HG02885 (cell line): ENCODE data around the gene PRM2.
"Not testable (repeated sequence)": the region's sequence is repeated elsewhere in the genome, so short reads cannot be mapped to it uniquely, and the experiment has no call there.

Source experiments
- ATAC-seq: cut with Tn5 transposase; IDR thresholded peaks from one replicate; pipeline ENCODE4 v1.9.1; 2021; ENCODE audit warnings: mild to moderate bottlenecking; ENCODE audit not compliant: unreplicated experiment, poor library complexity

The PRM2 gene

GRCh38 chr16:11291091-11291703 lies 14.9 kb upstream of the PRM2 start:
- ATAC-seq: no peak

DNA sequence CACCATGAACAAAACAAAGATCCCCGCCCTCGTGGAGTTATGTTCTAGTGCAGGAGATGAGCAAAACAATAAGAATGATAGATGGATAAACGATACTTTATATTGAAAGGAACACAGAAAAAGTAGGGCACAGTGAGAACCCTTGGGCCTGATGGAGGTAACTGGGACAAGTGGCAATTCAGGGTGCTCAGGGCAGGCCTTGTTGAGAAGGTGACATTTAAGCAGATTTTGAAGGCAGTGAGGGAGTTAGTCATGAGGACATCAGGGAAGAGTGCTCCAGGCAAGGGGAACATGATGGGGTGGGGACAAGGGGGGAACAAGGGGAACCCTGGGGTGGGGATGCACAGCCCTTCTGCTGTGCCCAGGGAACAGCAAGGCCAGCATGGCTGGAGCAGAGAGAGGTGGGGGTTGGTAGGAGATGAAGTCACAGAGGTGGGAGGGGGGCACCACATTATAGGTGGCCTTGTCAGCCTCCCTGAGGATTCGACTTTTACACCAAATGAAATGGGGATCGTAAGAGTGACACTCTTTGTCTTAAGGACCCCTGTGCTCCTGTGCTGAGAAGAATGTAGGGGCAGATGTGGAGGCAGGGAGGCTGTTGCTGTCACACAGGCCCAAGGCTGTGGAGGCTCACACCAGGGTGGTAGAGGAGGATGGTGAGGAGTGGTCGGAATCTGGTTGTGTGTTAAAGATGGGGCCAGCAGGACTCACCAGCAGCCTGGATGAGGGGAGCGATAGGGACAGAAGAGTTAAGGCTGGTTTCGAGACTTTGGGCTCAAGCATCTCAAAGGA lies 14.0 kb upstream of the PRM2 start:
- no peak for ATAC-seq

GRCh38 chr16:11289696-11290095 lies 13.4 kb upstream of the PRM2 start:
- ATAC-seq: not testable (repeated sequence)

DNA sequence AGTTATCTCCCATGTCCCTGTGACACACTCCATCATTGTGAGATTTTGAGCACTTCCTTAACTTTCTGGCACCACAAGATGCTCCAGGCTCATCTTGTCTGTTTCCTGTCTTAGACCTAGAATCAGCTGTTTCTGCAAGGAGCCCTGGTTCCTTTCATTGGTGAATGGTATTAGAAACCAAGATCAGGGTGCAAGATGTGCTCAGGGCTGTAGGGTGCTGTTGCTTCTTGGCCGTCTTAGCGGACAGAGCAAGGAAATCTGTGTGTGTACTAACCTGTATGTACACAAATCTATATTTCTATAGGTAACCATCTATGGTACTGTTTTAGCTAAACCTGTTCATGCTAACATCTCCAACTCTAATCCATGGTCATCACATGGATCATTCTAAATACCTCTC lies 12.9 kb upstream of the PRM2 start:
- ATAC-seq: no peak

DNA sequence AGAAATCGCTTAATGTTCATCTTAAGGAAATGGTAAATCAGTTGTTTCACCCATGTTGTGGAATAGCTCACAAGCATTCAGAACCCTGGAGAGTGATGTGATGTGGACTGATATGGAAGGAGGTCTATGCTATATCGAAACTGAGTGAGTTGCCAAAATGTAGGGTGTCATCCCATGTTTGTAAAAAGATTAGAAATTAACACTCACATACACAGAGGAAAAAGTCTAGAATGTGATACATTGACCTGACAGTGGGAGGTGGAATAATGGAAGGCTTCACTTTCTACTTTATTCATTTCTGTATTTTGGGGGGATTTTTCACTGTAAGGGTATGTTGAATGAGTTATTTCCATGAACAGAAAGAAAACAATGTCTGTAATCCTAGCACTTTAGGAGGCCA lies 9.6 kb upstream of the PRM2 start:
- no peak for ATAC-seq

- no peak for ATAC-seq
Observed at GRCh38 chr16:11283820-11284248, 7.6 kb upstream of the PRM2 start.

GRCh38 chr16:11280616-11281522 lies 4.6 kb upstream of the PRM2 start, which contains the start of gene PRM1:
Gene PRM1, minus strand, starts transcription at chr16:11281330. Its CDS starts 92 bp downstream, at chr16:11281238.
- no peak for ATAC-seq

DNA sequence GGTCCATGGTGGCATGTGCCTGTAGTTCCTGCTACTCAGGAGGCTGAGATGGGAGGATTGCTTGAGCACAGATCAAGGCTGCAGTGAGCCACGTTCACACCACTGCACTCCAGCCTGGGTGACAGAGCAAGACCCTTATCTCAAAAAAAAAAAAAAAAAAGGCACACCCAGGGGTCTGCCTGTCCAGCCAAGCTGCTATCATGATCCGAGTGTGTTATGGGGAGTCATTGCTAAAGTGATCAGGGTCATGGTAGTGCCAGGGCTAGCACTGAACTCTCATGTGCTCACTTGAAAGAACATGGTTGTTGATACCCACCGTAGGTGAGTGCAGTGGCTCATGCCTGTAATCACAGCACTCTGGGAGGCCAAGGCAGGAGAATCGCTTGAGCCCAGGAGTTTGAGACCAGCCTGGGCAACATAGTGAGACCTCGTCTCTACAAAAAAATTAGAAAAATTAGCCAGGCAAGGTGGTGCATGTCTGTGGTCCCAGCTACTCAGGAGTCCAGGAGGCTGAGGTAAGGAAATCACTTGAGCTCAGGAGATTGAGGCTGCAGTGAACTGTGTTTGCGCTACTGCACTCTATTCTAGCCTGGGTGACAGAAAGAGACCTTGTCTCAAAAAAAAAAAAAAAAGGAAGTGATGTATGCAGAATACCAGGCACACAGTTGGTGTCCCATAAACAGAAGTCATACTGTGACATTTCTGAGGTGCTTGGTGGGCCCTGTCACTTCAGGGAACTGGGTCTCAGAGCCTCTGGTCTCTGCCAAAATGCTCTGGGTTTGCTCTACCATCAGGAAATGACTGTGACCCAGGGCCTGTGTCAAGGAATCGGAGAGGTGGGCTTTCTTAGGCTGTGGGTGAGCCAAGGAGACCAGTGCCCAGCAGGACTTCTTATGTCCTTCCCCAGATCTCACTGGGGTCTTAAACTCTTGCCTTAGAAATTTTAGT lies 2.7 kb upstream of the PRM2 start:
- ATAC-seq: no peak

DNA sequence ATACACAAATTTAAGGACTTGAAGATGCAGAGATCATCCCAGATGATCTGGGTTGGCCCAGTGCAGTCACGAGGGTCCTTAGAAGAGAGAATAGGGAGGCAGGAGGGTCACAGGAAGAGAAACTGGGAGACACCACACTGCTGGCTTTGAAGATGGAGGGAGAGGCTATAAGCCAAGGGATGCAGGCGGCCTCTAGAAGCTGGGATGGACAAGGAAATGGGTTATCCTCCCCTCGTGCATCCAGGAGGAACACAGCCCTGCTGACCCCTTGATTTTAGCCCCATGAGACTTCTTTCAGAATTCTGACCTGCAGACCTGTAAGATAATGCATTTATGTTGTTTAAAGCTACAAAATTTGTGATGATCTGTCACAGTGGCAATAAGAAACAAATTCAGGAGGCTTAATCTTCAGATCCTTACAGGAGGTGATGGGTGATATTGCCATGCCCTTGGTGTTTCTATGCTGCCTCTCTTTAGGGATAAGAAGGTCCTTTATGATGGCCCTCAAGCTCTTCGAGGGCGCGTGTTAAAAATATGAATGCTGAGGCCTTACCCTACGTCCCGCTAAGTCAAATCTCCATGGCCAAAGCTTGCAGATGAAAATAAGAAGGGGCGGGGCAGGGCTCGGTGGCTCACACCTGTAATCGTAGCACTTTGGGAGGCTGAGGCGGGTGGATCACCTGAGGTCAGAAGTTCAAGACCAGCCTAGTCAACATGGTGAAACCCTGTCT lies 1.5 kb upstream of the PRM2 start:
- ATAC-seq: no peak

DNA sequence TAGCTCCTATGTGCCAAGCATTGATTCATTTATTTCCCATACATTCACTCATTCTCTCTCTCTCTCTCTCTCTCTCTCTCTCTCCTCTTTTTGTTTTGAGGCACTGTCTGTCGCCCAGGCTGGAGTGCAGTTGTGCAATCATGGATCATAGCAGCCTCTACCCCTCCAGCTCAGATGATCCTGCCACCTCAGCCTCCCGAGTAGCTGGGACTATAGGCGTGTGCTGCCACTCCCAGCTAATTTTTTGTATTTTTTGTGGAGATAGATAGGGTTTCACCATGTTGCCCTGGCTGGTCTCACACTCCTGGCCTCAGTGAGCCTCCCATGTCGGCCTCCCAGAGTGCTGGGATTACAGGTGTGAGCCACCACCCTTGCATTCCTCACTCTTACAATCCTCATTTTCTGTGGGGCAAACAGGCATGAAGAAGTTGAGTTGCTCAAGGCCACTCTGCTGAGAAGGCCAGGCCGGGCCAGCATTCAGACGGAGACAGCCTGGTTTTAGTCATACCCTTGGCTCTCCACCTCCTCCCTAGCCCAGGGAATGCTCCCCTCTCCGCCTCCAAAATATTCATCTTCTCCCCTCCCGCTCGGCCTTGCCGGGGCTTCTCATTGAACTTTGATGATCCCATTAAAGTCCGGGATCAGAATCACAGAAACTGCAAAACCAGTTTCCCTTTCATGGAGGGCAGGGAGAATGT lies 765 bp upstream of the PRM2 start:
- no peak for ATAC-seq

DNA sequence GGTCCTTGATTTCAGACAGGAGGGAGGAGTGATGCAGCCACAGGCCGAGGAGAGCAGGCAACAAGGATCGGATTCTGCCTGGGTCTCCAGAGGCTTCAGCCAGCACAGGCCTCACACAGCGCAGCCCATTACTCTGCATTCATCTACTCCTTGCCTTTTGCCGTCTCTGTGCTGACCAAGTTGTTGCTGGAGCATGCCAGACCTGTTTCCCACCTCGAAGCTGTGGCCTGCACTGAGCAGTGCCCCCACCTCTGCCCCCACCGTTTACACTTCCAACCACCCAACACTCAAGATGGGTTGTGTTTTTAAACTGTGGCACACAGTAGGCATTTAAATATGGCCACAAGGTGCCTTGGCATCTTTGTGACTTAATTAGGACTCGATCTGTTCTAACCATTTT lies 1.3 kb downstream of the PRM2 start:
- ATAC-seq: no peak

- ATAC-seq: no peak
Observed at GRCh38 chr16:11273721-11274324, 2.5 kb downstream of the PRM2 start.

GRCh38 chr16:11272921-11273720 lies 3.2 kb downstream of the PRM2 start, which contains the start of gene PRM3:
Gene PRM3, minus strand, starts transcription at chr16:11273629. Its CDS starts 34 bp downstream, at chr16:11273595.
- ATAC-seq: no peak

GRCh38 chr16:11272484-11272883 lies 3.8 kb downstream of the PRM2 start:
- ATAC-seq: no peak

- ATAC-seq: no peak
Observed at GRCh38 chr16:11271610-11272009, 4.7 kb downstream of the PRM2 start.

DNA sequence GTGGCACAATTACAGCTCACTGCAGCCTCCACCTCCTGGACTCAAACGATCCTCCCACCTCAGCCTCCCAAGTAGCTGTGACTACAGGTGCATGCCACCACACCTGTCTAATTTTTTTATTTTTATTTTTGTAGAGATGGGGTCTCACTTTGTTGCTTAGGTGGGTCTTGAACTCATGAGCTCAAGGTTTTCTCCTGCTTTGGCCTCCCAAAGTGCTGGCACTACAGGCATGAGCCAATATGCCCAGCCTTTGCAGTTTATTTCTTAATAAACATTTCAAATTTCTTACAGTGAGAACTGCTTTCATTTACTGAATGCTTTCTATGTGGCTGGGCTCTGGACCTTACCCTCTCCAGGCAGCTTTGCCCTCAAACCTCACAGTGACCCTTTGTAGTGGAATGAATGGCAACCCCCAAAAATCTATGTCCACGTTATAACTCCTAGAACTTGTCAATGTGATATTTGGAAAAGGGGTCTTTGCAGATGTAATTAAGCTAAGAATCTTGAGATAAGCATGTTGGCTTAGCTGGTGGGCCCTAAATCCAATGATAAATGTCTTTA lies 5.6 kb downstream of the PRM2 start:
- ATAC-seq: no peak

DNA sequence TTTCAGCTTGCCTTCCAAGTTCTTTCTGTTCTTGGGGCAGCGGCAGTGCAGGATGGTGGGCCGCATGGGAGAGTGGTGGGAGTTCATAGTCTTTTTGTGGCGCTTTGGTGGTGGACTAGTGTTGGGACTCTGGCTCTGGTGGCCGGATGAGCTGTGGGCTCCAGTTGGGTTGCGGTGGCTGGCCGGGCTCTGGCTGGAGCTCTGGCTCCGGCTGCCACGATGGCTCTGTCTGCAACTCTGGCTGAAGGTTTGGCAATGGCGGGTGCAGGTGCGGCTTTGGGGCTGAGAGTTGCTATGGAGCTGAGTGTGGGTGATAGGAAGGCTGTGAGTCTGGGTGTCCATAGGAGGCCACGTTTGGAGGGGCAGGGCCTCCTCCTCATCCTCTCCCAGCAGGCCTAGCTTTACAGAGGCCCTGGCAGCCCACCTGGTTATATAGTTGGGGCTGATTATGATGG lies 7.3 kb downstream of the PRM2 start, which contains the start of gene TNP2:
Gene TNP2, minus strand, starts transcription at position 405 of the 455 bp plus-strand sequence. Its CDS starts 63 bp downstream, at position 342.
- ATAC-seq: no peak
